Measurements from ENCODE around the gene CNGB1. TPM values are rescaled to one million over a fixed set of nuclear protein-coding genes. Genes with fewer than 3 reads are reported as not detected.
A peak's percentile ranks its signal among the peaks of the same experiment; 100 is the strongest.

Gene CNGB1
- total and polyA plus RNA-seq, 2 of the 13 experiments (the other 11 are each of a cell fraction or from before 2014, with no cell fraction given) = 0.02 to 0.15 TPM

DNA sequence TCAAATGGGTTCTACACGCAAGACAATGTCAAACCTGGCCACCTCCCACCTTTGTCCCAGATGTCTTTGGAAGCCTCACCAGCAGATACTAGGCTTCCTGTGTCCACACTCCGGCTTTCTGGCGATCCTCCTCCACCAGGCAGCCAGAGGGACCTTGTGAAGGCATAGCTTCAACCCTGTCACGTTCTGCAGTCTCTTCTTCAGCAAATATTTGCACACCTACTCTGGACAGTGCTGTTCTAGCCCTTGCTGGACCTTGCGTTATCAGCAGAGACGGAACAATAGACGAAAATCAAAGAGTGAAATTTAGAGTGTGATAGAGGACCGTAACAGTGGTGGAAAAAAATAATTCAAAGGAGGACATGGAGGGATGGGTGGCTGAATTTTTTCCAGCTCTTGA, 130.1 kb downstream of the CNGB1 start:
- ATAC-seq (peak; percentile 95), DNase-seq (ENCODE audit: low spot score) (peak; percentile 89), FAIRE-seq (peak; percentile 100)
- Histone ChIP-seq H3K9ac (ENCODE audit: insufficient read depth, low read depth, low read length) (no peak overlapping the region), H3K9me3 (ENCODE audit: low read length) (no peaks in the 10 kb centered on the region), H3K27me3 (ENCODE audit: control insufficient read depth in 1 of 2, insufficient read depth in 2 of 2, low read length in 2 of 2) (no peaks in the 10 kb centered on the region), H3K4me3 (replicated peaks in 1 of 3; ENCODE audit: insufficient read depth in 1 of 3, low read depth in 2 of 3, low read length in 3 of 3) (peak overlapping the region in 1 of 3 experiments; percentile 2; a peak in 1 of 6 replicates), H4K20me1 (ENCODE audit: insufficient read depth, low read length) (no peaks in the 10 kb centered on the region), H3K4me1 (ENCODE audit: insufficient read depth, low read length) (peaks cover 64% of the 10 kb centered on the region), H2AFZ (ENCODE audit: low read length) (no peak overlapping the region), H3K4me2 (ENCODE audit: low read depth, low read length) (peak overlapping the region; percentile 66), H3K27ac (ENCODE audit: extremely low read length, insufficient read depth, low read length) (peak overlapping the region; percentile 39), H3K36me3 (replicated peaks in 1 of 2; ENCODE audit: control insufficient read depth in 1 of 2, insufficient read depth in 2 of 2, low read length in 2 of 2) (no peaks in the 10 kb centered on the region), H3K79me2 (ENCODE audit: insufficient read depth, low read length) (no peaks in the 10 kb centered on the region)
- POLR2A ChIA-PET = interaction anchor here (0.7 to 2.1 kb wide), 13 partner anchors 9 to 159 kb away, joined by 3 to 10 read pairs (median 4); partner anchors contain the start of gene KIFC3
- CTCF ChIA-PET (ENCODE audit: low intra/inter-chr PET ratio, low total read pairs) = no interaction called here
- in situ Hi-C loops (cut with HindIII; ENCODE audit: extremely low pct_ligation_motif_present, low pct_unique_long_range_greater_than_20kb) = no loop called here
- 3% methylated on average over 8 of the region's 8 CpGs for WGBS (ENCODE audit: low lambda C conversion rate)
- intact Hi-C loops (cut with micrococcal nuclease; ENCODE audit: unreplicated experiment) = loop anchor here (2.0 to 5.0 kb wide), 3 partner anchors 22 to 58 kb away; no protein-coding TSS in a partner anchor
- BruUV-seq (replicated peaks) = no TSS peak
- no peak for TF ChIP-seq RBM39 (IDR thresholded peaks at IDR 0.05; ENCODE audit: low read depth, low read length, poor library complexity, severe bottlenecking)
- TF ChIP-seq ZNF530 (CRISPR knock-in tag; IDR thresholded peaks at IDR 0.05; ENCODE audit: low read depth) = no peak
- TF ChIP-seq, protein P1, sequence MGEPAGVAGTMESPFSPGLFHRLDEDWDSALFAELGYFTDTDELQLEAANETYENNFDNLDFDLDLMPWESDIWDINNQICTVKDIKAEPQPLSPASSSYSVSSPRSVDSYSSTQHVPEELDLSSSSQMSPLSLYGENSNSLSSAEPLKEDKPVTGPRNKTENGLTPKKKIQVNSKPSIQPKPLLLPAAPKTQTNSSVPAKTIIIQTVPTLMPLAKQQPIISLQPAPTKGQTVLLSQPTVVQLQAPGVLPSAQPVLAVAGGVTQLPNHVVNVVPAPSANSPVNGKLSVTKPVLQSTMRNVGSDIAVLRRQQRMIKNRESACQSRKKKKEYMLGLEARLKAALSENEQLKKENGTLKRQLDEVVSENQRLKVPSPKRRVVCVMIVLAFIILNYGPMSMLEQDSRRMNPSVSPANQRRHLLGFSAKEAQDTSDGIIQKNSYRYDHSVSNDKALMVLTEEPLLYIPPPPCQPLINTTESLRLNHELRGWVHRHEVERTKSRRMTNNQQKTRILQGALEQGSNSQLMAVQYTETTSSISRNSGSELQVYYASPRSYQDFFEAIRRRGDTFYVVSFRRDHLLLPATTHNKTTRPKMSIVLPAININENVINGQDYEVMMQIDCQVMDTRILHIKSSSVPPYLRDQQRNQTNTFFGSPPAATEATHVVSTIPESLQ (CRISPR knock-in tag; conservative IDR thresholded peaks at IDR 0.05) = no peak
- TF ChIP-seq FOXJ3 (CRISPR knock-in tag; IDR thresholded peaks at IDR 0.05; ENCODE audit: borderline replicate concordance) = peak; percentile 48; the same call in 1 of the 2 replicates
- no peak for TF ChIP-seq NFIB (CRISPR knock-in tag; IDR thresholded peaks at IDR 0.05; ENCODE audit: borderline replicate concordance)
- TF ChIP-seq ZNF598 (CRISPR knock-in tag; IDR thresholded peaks at IDR 0.05; ENCODE audit: borderline replicate concordance) = no peak
- no peak for TF ChIP-seq PCBP2 (optimal IDR thresholded peaks at IDR 0.05; ENCODE audit: low read depth, low read length, poor library complexity, severe bottlenecking)
- no peak for TF ChIP-seq ZNF510 (CRISPR knock-in tag; IDR thresholded peaks at IDR 0.05; ENCODE audit: low read depth)
- peak; percentile 73 for TF ChIP-seq TCF7 (IDR thresholded peaks at IDR 0.05; ENCODE audit: low read depth)
- no peak for TF ChIP-seq ZNF468 (CRISPR knock-in tag; IDR thresholded peaks at IDR 0.05)
- TF ChIP-seq PRMT3 (CRISPR knock-in tag; IDR thresholded peaks at IDR 0.05; ENCODE audit: borderline replicate concordance, low read depth) = no peak
- TF ChIP-seq RAD51 (IDR thresholded peaks at IDR 0.05; ENCODE audit: borderline replicate concordance) = no peak
- no peak; the same call in 1 of the 2 replicates for TF ChIP-seq ZNF547 (CRISPR knock-in tag; IDR thresholded peaks at IDR 0.05)
- TF ChIP-seq GPN1 (CRISPR knock-in tag; IDR thresholded peaks at IDR 0.05; ENCODE audit: borderline replicate concordance) = no peak
- TF ChIP-seq, protein P2, sequence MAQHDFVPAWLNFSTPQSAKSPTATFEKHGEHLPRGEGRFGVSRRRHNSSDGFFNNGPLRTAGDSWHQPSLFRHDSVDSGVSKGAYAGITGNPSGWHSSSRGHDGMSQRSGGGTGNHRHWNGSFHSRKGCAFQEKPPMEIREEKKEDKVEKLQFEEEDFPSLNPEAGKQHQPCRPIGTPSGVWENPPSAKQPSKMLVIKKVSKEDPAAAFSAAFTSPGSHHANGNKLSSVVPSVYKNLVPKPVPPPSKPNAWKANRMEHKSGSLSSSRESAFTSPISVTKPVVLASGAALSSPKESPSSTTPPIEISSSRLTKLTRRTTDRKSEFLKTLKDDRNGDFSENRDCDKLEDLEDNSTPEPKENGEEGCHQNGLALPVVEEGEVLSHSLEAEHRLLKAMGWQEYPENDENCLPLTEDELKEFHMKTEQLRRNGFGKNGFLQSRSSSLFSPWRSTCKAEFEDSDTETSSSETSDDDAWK (CRISPR knock-in tag; IDR thresholded peaks at IDR 0.05) = no peak
- TF ChIP-seq KDM3A (CRISPR knock-in tag; IDR thresholded peaks at IDR 0.05; ENCODE audit: low read depth) = no peak
- no peak for TF ChIP-seq ZNF282 (IDR thresholded peaks at IDR 0.05; ENCODE audit: partially characterized antibody)
- no peak for TF ChIP-seq ZNF20 (CRISPR knock-in tag; IDR thresholded peaks at IDR 0.05)
- no peak for TF ChIP-seq ZNF367 (CRISPR knock-in tag; IDR thresholded peaks at IDR 0.05; ENCODE audit: borderline replicate concordance)
- no peak for TF ChIP-seq CC2D1A (CRISPR knock-in tag; IDR thresholded peaks at IDR 0.05)
- no peak for TF ChIP-seq TGIF2 (CRISPR knock-in tag; IDR thresholded peaks at IDR 0.05)
- TF ChIP-seq ZNF562 (CRISPR knock-in tag; IDR thresholded peaks at IDR 0.05; ENCODE audit: borderline replicate concordance) = no peak
- peak; percentile 91 for TF ChIP-seq TBX2 (CRISPR knock-in tag; IDR thresholded peaks at IDR 0.05; ENCODE audit: borderline replicate concordance)
- 0 out of 2 replicates have a peak, but pooled peaks have one; percentile 35 for TF ChIP-seq ZNF333 (CRISPR knock-in tag; IDR thresholded peaks at IDR 0.05; ENCODE audit: borderline replicate concordance)

Measured in HepG2 (cell line).